Measurements from ENCODE around the gene IL31.
A peak's percentile ranks its signal among the peaks of the same experiment; 100 is the strongest.

IL31 gene

DNA sequence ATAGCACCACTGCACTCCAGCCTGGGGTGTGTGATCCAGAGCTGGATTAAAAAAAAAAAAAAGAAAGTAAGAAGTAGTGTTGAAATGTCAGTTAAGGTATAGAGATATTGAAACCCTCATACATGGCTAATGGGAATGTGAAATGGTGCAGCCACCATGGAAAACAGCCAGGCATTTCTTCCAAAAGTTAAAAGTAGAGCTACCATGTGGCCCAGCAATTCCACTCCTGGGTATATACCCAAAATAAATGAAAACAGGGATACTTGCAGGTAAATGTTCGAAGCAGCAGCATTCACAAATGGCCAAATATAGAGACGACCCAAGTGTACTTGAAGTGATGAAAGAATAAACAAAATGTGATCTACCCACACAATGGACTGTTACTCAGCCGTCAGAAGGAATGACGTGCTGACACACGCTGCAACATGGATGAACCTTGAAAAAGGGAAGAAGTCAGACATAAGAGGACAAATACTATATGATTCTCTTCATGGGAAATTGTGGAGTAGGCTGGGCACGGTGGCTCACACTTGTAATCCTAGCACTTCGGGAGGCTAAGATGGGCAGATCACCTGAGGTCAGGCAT lies 15.2 kb downstream of the IL31 start:
- FAIRE-seq (no peak), DNase-seq (ENCODE audit: low spot score) (no peak)

DNA sequence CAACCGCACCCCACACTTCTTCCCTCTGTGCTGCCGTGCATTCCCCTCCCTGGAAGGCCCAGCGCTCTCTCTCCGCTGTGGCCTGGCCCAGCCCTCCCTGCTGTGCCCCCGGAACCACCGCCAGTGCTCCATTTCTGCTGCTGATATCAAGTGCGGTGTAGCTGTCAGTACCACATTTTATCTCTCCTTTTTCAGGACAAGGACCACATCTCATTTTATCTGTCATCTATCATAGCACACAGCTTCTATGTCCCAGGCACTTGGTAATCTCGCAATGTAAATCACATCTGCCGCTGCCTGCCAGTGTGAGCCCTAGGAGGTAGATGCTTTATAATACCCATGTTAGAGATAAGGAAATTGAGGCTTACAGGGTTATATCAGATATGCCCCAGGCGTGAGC lies 18.3 kb downstream of the IL31 start:
- no peak for FAIRE-seq
- DNase-seq (ENCODE audit: low spot score): no peak

DNA sequence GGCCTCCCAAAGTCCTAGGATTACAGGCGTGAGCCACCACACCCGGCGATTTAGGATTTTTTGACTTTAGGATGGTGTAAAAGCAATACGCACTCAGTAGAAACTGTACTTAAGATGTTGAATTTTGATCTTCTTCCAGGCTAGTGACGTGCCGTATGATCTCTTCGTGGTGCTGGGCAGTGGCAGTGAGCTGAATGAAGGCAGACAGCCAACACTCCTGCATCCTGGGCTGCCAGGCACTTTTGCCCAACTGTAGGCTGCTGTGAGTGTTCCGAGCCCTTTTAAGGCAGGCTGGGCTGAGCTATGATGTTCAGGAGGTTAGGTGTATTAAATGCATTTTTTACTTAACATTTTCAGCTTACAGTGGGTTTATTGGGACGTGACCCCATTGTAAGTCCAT lies 21.3 kb downstream of the IL31 start:
- no peak for DNase-seq (ENCODE audit: low spot score)
- no peak for FAIRE-seq

DNA sequence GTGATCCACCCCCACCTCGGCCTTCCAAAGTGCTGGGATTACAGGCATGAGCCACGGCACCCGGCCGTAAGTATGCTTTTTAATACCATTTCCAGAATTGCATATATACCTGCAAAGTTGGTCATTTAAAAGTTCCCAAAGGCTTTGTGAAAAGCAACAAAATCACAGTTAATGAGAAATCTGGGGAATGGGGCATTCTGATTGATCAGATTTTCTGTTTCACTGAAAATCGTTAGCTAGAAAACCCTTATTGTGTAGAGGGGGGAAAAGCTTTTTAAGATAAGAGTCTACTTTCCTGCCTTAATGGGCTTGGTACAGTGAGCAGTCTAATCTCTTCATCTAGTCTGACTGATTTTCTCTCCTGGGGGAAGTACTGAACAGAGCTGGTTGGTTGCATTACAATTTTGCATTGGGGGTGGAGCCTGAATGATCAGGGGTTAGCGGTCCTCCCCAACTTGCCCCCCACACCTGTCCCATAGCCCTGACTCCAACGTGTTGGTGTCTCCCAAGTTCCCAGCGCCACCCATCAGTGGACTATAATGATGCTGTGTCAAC lies 23.8 kb downstream of the IL31 start:
- FAIRE-seq: no peak
- no peak for DNase-seq (ENCODE audit: low spot score)

DNA sequence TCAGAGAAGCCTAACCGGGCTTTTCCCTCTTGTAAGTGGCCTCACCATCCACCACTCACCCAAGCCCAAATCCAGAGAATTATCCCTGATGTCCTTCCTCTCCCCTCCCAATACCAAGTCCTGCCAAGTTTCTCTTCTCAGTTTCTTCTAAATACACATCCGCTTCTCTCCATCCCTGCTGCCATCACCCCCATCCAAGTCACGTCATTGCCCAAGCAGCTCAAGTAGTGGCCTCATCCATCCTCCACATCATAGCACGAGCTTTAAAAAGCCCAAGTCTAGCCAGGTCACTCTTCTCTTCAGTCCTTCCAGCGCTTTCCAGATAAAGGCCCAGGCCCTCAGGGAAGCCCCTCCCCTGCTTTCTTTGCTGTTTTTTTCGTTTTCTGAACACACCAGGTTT lies 25.4 kb downstream of the IL31 start:
- FAIRE-seq (no peak), DNase-seq (ENCODE audit: low spot score) (no peak)

DNA sequence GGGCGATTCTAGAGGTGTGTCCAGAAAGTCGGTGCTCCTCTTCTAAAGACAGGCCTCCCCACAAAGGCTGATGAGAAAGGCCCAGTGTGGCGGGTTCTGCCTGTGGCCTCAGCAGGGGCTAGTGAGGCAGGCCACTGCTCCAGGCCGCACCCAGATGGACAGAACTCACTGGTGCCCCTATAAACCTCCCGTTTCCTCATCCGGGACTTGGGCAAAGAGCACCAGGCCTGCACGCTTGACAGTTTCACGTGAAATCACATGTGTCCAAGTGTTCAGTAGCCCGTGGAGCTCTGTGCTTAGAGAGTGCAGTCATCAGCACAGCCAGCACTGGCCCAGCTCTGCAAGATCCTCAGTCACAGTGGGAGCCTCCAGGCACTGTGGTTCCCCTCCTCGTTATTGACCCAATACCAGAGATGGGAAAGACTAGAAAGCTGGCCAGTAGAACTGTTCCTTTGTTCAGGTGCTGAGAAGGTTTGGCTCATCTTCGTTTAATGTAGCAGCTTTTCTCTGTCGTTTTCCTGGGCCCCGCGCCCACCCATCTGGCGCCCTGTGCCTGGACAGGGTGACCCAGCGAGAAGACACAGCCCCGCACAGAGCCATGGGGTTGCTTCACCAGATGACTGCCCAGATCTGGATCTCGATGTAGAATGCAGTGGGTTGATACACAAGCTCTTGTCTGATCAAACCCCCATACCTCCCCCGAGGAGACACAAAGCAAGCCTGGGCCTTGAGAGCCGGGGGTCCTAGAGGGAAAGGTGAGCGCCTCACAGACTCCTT lies 26.3 kb downstream of the IL31 start:
- FAIRE-seq: no peak

DNA sequence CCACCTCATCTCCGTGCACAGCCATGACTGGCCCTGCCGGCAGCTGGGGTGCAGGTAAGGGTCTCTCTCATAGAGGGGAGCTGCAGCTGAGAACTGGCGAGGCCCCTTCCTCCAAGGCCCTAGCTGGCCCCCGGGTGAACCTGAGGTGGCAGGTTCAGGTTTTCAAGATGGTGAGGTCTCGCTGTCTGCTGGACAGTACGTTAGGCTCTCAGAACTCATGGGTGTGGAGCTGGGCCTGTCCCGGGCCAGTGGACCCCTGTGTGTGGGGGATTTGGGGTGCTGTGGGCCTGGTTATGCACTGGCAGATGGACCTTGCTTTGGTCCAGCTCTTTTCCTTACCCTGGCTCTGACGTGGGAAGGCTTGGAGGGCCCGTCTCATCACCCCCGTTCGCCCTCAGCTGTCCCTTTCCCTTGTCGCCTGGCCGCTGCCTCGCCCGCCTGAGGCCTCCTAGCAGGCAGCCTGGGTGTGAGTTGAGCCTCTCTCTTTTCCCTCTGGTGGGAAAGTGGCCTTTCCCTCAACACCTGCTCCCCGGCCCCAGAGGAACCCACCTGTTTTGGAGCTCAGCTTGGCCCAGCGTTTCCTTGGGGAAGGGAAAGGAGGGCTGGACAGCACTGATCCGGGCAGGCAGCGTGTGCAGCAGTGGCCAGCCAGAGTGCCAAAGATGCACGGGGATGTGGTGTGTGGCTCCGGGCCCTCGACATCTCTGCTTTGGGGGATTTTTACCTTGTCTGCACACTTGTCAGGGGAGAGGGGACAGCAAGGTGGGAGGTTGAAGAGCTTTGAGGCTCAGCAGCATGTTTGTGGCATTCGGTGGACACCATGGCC lies 28.3 kb downstream of the IL31 start:
- DNase-seq (ENCODE audit: low spot score) (no peak), FAIRE-seq (no peak)

More for the DNA sequence above, 26.3 kb downstream of the IL31 start:
- no peak for DNase-seq (ENCODE audit: low spot score)

DNA sequence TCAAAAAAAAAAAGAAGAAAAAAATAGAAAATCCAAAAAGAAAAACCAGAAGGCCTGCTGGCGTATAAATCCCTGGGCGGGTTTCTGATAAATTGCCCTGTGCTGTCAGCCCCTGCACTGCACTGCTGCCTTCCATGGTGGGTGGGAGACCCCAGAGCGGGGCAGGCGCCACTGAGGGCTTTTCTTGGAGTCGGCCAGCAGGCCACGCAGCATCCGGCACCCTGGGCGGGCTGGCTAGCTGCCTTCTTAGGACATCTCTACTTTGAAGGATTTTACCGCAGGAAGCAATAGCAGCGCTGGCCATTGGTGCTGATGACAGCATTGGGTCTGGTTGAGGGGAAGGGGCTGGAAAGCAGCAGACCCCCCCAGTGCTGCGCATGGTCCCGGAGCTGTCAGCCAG lies 29.1 kb downstream of the IL31 start:
- FAIRE-seq: no peak
- no peak for DNase-seq (ENCODE audit: low spot score)

GRCh38 chr12:122142857-122143256 lies 31.2 kb downstream of the IL31 start:
- DNase-seq (ENCODE audit: low spot score): no peak
- FAIRE-seq: no peak

DNA sequence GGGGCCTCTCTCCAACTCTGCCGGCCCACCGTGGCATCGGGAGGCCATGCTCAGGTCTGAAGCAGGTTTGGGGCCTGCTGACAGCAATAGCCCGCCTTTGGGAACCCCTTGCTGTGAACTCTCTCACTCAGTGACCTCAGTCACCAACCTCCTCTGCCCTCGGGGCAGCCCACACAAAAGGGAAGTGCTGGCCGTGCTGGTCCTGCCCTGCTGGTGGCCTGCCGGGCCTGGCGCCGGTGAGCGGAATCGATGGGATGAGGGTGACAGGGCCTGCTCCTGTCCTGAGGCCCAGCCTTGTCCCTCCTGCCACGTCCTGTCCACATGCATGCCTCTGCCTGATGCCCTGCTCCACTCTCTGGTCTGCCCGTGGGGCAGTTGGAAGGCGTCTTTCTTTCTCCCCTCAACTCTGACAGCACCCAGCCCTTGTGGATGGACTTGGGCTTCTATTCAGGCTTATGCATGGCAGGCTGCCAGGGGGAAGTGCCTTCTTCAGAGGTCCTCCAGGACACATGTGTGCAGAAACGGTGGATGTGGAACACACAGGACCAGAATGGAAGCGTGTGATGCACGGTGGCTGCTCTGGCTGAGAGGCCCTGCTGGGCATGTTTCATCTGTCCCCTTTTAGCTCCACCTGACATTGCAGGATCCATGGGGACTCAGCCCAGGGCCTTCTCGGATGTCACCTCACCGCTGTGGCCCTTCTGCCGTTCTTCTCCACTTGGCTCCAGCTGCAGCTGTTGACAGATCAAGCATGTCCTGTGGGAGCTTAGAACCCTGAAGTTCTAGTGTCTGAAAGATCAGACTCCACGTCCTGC lies 31.9 kb downstream of the IL31 start:
- DNase-seq (ENCODE audit: low spot score): no peak
- FAIRE-seq: peak; percentile 13

DNA sequence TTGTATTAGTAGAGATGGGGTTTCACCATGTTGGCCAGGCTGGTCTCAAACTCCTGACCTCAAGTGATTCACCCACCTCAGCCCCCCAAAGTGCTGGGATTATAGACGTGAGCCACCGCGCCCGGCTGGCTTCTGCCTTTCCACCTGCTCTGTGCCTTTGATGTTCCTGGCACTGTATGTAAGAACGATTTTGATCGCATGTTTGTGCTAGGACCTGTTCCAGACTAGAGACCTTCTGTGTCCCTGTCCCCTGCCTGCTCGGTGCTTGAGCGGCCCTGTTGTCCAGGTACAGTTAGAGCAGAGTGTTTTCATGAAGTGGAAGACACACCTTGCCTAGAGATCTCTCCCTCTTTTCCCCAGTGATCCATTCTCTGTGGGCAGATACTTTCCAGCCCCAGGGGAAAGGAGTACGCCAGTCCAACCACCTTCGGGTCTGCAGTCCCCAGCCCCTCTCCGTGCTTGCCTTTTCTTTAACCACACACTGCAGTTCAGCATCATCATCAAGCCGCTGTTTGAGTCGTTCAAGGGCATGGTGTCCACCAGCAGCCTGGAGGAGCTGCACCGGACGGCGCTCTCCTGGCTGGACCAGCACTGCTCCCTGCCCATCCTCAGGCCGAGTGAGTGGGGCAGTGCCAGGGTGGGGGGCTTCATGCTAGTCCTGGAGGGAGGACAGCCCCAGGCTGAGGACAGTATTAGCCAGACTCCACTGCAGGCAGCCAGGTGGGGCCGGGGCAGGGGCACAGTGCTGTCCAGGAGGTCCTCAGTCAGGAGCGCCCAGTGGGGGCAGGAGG lies 33.4 kb downstream of the IL31 start:
- no peak for DNase-seq (ENCODE audit: low spot score)
- FAIRE-seq: peak; percentile 9

- FAIRE-seq: no peak
- DNase-seq (ENCODE audit: low spot score): no peak
These were observed 34.1 kb downstream of the IL31 start for GRCh38 chr12:122139941-122140340.

DNA sequence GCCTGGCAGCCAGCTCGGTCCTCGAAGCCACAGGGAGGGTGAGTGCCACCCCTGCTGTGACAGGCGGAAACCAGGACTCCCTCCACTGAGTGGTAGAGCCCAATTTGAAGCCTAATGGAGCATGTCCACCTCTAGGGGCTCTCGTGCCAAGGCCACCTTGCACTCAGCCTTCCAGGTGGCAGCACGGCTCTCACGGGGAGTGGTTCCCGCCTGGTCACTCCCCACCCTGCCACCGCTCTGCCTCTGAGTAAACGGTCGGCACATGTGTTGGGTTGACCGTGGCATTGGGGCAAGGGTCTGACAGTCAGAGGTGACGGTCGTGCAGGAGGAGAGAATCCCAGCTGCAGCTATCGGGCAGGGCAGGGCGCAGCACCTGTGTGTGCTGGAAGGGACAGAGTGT lies 34.8 kb downstream of the IL31 start:
- no peak for DNase-seq (ENCODE audit: low spot score)
- no peak for FAIRE-seq

GRCh38 chr12:122138616-122139015 lies 35.4 kb downstream of the IL31 start:
- FAIRE-seq: no peak
- no peak for DNase-seq (ENCODE audit: low spot score)

GRCh38 chr12:122138181-122138580 lies 35.8 kb downstream of the IL31 start:
- no peak for DNase-seq (ENCODE audit: low spot score)
- FAIRE-seq: no peak

- no peak for FAIRE-seq
- no peak for DNase-seq (ENCODE audit: low spot score)
These were observed 36.3 kb downstream of the IL31 start for GRCh38 chr12:122137681-122138080.

GRCh38 chr12:122137229-122137628 lies 36.8 kb downstream of the IL31 start:
- FAIRE-seq (no peak), DNase-seq (ENCODE audit: low spot score) (no peak)

GRCh38 chr12:122135437-122136031 lies 38.5 kb downstream of the IL31 start:
- no peak for FAIRE-seq
- DNase-seq (ENCODE audit: low spot score): no peak

DNA sequence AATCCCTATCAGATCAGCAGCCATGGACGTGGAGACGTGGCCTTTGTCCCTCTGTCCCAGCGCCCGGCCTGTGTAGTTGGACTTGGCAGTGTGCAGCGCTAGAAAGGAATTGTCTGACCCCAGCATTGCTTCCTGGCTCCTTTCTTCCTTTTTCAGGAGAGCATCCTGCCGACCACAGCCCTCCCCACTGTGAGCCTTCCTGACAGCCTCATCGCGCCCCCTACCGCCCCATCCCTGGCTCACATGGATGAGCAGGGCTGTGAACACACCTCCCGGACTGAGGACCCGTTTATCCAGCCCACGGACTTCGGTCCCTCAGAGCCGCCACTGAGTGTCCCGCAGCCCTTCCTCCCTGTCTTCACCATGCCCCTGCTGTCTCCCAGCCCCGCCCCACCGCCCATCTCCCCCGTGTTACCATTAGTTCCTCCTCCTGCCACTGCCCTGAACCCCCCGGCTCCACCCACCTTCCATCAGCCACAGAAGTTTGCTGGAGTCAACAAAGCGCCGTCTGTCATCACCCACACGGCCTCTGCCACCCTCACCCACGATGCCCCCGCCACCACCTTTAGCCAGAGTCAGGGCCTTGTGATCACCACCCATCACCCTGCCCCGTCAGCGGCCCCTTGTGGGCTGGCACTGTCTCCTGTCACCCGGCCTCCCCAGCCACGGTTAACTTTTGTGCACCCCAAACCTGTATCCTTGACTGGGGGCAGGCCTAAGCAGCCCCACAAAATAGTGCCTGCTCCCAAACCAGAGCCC lies 40.6 kb downstream of the IL31 start:
- FAIRE-seq (no peak), DNase-seq (ENCODE audit: low spot score) (no peak)
